ENCODE data around the gene RBMS2. TPM values are rescaled to one million over a fixed set of nuclear protein-coding genes. Genes with fewer than 3 reads are reported as not detected.

RBMS2 gene
- total and polyA plus RNA-seq, 2 donors from 2014 or later, result 8.5 to 71.3 TPM

GRCh38 chr12:56551070-56551469 is 29.4 kb downstream of the RBMS2 start:
- Histone ChIP-seq H3K4me3 (ENCODE audit: low read length in 3 of 3) (no peak overlapping the region), H3K27me3 (ENCODE audit: control insufficient read depth, insufficient read depth, low read length) (no peaks in the 10 kb centered on the region), H3K9ac (ENCODE audit: low read length in 3 of 3) (no peak overlapping the region), H3K36me3 (ENCODE audit: control insufficient read depth in 2 of 3, insufficient read depth in 3 of 3, low read length in 3 of 3) (no peaks in the 10 kb centered on the region), H3K9me3 (ENCODE audit: control insufficient read depth in 2 of 3, insufficient read depth in 1 of 3, low read length in 3 of 3) (no peaks in the 10 kb centered on the region), H3K4me1 (ENCODE audit: control insufficient read depth in 2 of 3, insufficient read depth in 2 of 3, low read depth in 1 of 3, low read length in 3 of 3) (no peaks in the 10 kb centered on the region), H3K27ac (ENCODE audit: low read depth in 2 of 2, low read length in 2 of 2) (no peak overlapping the region)
- FAIRE-seq, result no peak
- intact Hi-C loops (cut with DNase I), result no loop called here
- DNase-seq, result no peak
- TF ChIP-seq, protein P1, sequence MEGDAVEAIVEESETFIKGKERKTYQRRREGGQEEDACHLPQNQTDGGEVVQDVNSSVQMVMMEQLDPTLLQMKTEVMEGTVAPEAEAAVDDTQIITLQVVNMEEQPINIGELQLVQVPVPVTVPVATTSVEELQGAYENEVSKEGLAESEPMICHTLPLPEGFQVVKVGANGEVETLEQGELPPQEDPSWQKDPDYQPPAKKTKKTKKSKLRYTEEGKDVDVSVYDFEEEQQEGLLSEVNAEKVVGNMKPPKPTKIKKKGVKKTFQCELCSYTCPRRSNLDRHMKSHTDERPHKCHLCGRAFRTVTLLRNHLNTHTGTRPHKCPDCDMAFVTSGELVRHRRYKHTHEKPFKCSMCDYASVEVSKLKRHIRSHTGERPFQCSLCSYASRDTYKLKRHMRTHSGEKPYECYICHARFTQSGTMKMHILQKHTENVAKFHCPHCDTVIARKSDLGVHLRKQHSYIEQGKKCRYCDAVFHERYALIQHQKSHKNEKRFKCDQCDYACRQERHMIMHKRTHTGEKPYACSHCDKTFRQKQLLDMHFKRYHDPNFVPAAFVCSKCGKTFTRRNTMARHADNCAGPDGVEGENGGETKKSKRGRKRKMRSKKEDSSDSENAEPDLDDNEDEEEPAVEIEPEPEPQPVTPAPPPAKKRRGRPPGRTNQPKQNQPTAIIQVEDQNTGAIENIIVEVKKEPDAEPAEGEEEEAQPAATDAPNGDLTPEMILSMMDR (IDR thresholded peaks at IDR 0.05; ENCODE audit: borderline replicate concordance, extremely low read depth, insufficient read depth), result no peak

DNA sequence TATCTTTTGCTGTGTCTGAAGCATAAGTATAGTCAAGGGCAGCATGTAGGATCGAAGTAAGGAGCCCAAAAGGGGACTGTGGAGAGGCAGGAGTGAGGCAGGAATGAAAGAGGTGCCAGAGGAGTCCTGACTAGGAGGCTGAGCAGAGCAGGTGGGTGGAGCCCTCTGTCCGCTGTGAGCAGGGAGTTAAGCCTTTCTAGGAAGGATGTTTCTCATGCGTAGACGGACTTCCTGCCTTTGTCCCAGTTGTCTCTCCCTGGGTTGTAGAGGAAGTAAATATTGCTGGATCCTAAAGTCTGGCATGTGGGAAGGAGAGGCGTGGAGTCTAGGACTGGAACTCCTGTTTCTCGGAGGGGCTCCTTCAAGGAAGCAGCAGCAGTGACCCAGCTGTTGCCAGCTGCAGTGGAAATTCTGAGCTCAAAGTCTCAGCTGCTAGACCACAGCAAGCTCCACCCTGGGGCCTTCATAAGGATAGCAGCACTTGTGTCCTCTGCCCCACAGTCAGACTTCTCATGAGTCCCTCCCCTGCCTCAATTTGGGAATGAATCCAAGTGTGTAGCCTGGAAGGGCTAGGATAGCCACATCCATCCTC is 44.0 kb downstream of the RBMS2 start:
- Histone ChIP-seq H3K27ac (ENCODE audit: low read depth in 2 of 2, low read length in 2 of 2) (peak overlapping the region; percentile 80), H3K9ac (ENCODE audit: low read length in 3 of 3) (peak overlapping the region in 2 of 3 donors; percentile 0 to 34), H3K36me3 (ENCODE audit: control insufficient read depth in 2 of 3, insufficient read depth in 3 of 3, low read length in 3 of 3) (peaks cover 0 to 6% (median 2%) of the 10 kb centered on the region in 3 donors), H3K4me3 (ENCODE audit: low read length in 3 of 3) (peak overlapping the region in 1 of 3 donors; percentile 26), H3K9me3 (ENCODE audit: control insufficient read depth in 2 of 3, insufficient read depth in 1 of 3, low read length in 3 of 3) (no peaks in the 10 kb centered on the region), H3K4me1 (ENCODE audit: control insufficient read depth in 2 of 3, insufficient read depth in 2 of 3, low read depth in 1 of 3, low read length in 3 of 3) (peaks cover 0 to 12% (median 2%) of the 10 kb centered on the region in 3 donors), H3K27me3 (ENCODE audit: control insufficient read depth, insufficient read depth, low read length) (no peaks in the 10 kb centered on the region)
- intact Hi-C loops (cut with DNase I), result loop anchor here (5.0 kb wide), 1 partner anchor 53 kb away; no protein-coding TSS in a partner anchor
- peak; percentile 85 to 98 (median 89) for DNase-seq
- TF ChIP-seq, protein P1 (IDR thresholded peaks at IDR 0.05; ENCODE audit: borderline replicate concordance, extremely low read depth, insufficient read depth), result peak; percentile 17
- no peak for FAIRE-seq

DNA sequence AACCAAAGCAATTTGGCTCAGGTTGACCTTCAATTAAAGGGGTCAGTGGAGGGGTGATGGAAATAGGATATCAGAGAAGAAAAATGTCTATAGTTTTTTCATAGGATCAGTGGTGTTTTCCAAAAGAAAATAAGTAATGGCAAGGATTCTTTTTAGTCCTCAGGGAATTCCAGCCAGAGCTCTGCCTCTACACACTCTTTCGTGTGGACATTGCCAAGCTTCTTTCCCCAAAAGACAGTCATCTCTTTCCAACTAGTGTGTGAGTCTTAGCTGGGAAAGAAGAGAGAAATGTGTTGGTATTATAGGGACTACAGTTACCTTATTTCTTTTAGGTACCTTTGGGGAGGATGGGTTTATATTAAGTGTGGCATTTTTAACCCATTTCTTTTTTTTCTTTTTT is 46.5 kb downstream of the RBMS2 start:
- intact Hi-C loops (cut with DNase I), result loop anchor here (5.0 kb wide), 1 partner anchor 56 kb away; no protein-coding TSS in a partner anchor
- Histone ChIP-seq H3K4me1 (ENCODE audit: control insufficient read depth in 2 of 3, insufficient read depth in 2 of 3, low read depth in 1 of 3, low read length in 3 of 3) (peaks cover 0 to 12% (median 2%) of the 10 kb centered on the region in 3 donors), H3K9ac (ENCODE audit: low read length in 3 of 3) (no peak overlapping the region), H3K36me3 (ENCODE audit: control insufficient read depth in 2 of 3, insufficient read depth in 3 of 3, low read length in 3 of 3) (peaks cover 0 to 7% (median 2%) of the 10 kb centered on the region in 3 donors), H3K9me3 (ENCODE audit: control insufficient read depth in 2 of 3, insufficient read depth in 1 of 3, low read length in 3 of 3) (no peaks in the 10 kb centered on the region), H3K4me3 (ENCODE audit: low read length in 3 of 3) (no peak overlapping the region), H3K27ac (ENCODE audit: low read depth in 2 of 2, low read length in 2 of 2) (no peak overlapping the region), H3K27me3 (ENCODE audit: control insufficient read depth, insufficient read depth, low read length) (no peaks in the 10 kb centered on the region)
- FAIRE-seq (no peak), DNase-seq (no peak)
- TF ChIP-seq, protein P1 (IDR thresholded peaks at IDR 0.05; ENCODE audit: borderline replicate concordance, extremely low read depth, insufficient read depth), result no peak

Measured in kidney (tissue), 14 donors.